Neural cell (in vitro differentiated cells): ENCODE data around the gene TMEM231. TPM values are rescaled to one million over a fixed set of nuclear protein-coding genes. Genes with fewer than 3 reads are reported as not detected.
A peak's percentile ranks its signal among the peaks of the same experiment; 100 is the strongest.

ENCODE experiments used
- H2AFZ ChIP-seq: fragments of 200-600, 300-800 bp; sonication (generic), shearing (Covaris generic); 2 replicates; pipeline ENCODE4 v1.6.0; 2014; ENCODE audit warnings: low read depth, mild to moderate bottlenecking, antibody characterized with exemption, low read length, moderate library complexity
- H3F3A ChIP-seq: fragments of 200-600 bp; shearing (Covaris generic); 2 replicates; pipeline ENCODE4 v1.6.1; 2016; ENCODE audit warnings: mild to moderate bottlenecking, moderate library complexity, mixed read lengths, antibody characterized with exemption, low read length; ENCODE audit not compliant: insufficient read depth, poor library complexity, severe bottlenecking
- H3K27ac ChIP-seq: fragments of 200-600, 300-800 bp; sonication (generic), shearing (Covaris generic); 2 replicates; pipeline ENCODE4 v1.5.1; 2014; ENCODE audit warnings: mild to moderate bottlenecking, low read length, moderate library complexity
- H3K27me3 ChIP-seq: fragments of 300-800, 200-600 bp; sonication (generic), shearing (Covaris generic); 2 replicates; pipeline ENCODE4 v1.6.0; 2014; ENCODE audit warnings: mild to moderate bottlenecking, low read depth, low read length, moderate library complexity; ENCODE audit not compliant: insufficient read depth
- H3K36me3 ChIP-seq: fragments of 300-800, 200-600 bp; sonication (generic), shearing (Covaris generic); 2 replicates; pipeline ENCODE4 v1.5.1; 2014; ENCODE audit warnings: mild to moderate bottlenecking, antibody characterized with exemption, low read length, moderate library complexity; ENCODE audit not compliant: insufficient read depth
- H3K4me2 ChIP-seq: fragments of 300-800, 200-600 bp; sonication (generic), shearing (Covaris generic); 2 replicates; pipeline ENCODE4 v1.6.0; 2014; ENCODE audit warnings: mild to moderate bottlenecking, low read length
- H3K4me3 ChIP-seq: fragments of 300-800, 200-600 bp; sonication (generic), shearing (Covaris generic); 2 replicates; pipeline ENCODE4 v1.5.1; 2014; ENCODE audit warnings: mild to moderate bottlenecking, low read length, moderate library complexity
- H3K79me2 ChIP-seq: fragments of 200-600 bp; shearing (Covaris generic); replicated peaks from 2 replicates; pipeline ENCODE4 v1.6.0; 2014; ENCODE audit warnings: mild to moderate bottlenecking, low read length, moderate library complexity; ENCODE audit not compliant: insufficient read depth
- H3K9ac ChIP-seq: fragments of 300-800, 200-600 bp; sonication (generic), shearing (Covaris generic); 2 replicates; pipeline ENCODE4 v1.6.1; 2016; ENCODE audit warnings: mild to moderate bottlenecking, low read length, mixed read lengths
- H3K9me2 ChIP-seq: fragments of 200-600 bp; shearing (Covaris generic); 2 replicates; pipeline ENCODE4 v1.6.1; 2016; ENCODE audit warnings: mild to moderate bottlenecking, low read length, mixed read lengths; ENCODE audit not compliant: insufficient read depth
- H3K9me3 ChIP-seq: fragments of 200-600, 300-800 bp; sonication (generic), shearing (Covaris generic); 2 replicates; pipeline ENCODE4 v1.6.1; 2016; ENCODE audit warnings: mild to moderate bottlenecking, mixed run types, low read length, moderate library complexity, mixed read lengths
- H4K20me1 ChIP-seq: fragments of 200-600 bp; shearing (Covaris generic); 2 replicates; pipeline ENCODE4 v1.6.1; 2016; ENCODE audit warnings: mild to moderate bottlenecking, mixed run types; ENCODE audit not compliant: insufficient read depth
- EP300 ChIP-seq: fragments of 450-650 bp; conservative IDR thresholded peaks from 2 replicates; pipeline ENCODE4 v1.6.1; 2014; ENCODE audit warnings: antibody characterized with exemption, mild to moderate bottlenecking, moderate library complexity; ENCODE audit not compliant: poor library complexity, severe bottlenecking
- EZH2 ChIP-seq: fragments of 200-600, 300-800 bp; shearing (Covaris generic), sonication (generic); IDR thresholded peaks from 2 replicates; pipeline ENCODE4 v1.6.1; 2014; ENCODE audit warnings: antibody characterized with exemption, low read length, borderline replicate concordance, mild to moderate bottlenecking; ENCODE audit not compliant: insufficient read depth, poor library complexity, severe bottlenecking
- MXI1 ChIP-seq: fragments of 450-650 bp; conservative IDR thresholded peaks from 2 replicates; pipeline ENCODE4 v1.6.1; 2014; ENCODE audit warnings: antibody characterized with exemption, mild to moderate bottlenecking; ENCODE audit not compliant: poor library complexity, severe bottlenecking
- POLR2AphosphoS5 ChIP-seq: IDR thresholded peaks from 2 replicates; pipeline ENCODE4 v1.6.1; 2012
- RAD21 ChIP-seq: fragments of 450-650 bp; conservative IDR thresholded peaks from 2 replicates; pipeline ENCODE4 v1.6.1; 2014; ENCODE audit warnings: antibody characterized with exemption, mild to moderate bottlenecking, moderate library complexity
- REST ChIP-seq: IDR thresholded peaks from 2 replicates; pipeline ENCODE4 v1.6.1; 2012; ENCODE audit warnings: borderline replicate concordance
- SMC3 ChIP-seq: fragments of 450-650 bp; conservative IDR thresholded peaks from 2 replicates; pipeline ENCODE4 v1.6.1; 2014; ENCODE audit warnings: antibody characterized with exemption, mild to moderate bottlenecking, moderate library complexity; ENCODE audit not compliant: poor library complexity
- TAF1 ChIP-seq: IDR thresholded peaks from 2 replicates; pipeline ENCODE4 v1.6.1; 2012; ENCODE audit warnings: low read depth
- polyA plus RNA-seq: library from polyadenylated mRNA; depleted of rRNA; stranded (reverse); fragments of >200 nt; gene quantifications from 2 replicates; pipeline ENCODE4 v1.2.3, GENCODE V29; 2014
- TF ChIP-seq, protein P1 (sequence below): fragments of 450-650 bp; IDR thresholded peaks from 2 replicates; pipeline ENCODE4 v1.5.1; 2014; ENCODE audit warnings: antibody characterized with exemption, mild to moderate bottlenecking, moderate library complexity; ENCODE audit not compliant: poor library complexity, severe bottlenecking

TMEM231 gene
- polyA plus RNA-seq, 1 donor from 2014 or later: 19.6 TPM

DNA sequence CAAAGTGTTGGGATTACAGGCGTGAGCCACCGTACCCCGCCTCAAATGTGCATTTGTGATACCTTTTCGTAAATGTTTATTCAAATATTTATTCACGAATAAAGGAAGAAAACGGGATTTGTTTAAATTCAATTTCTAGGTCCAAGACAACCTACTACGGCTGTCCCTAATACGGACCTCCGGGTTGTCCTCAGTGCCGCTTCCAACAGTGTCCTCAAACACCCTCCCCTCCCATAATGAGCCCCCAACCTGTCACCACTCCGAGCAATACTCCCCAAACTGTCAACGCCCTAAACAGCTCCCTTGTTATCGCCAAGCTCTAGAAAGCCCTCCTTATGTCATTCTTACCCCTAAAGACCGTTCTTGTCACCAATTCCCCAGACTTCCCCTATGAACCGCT lies 9.6 kb upstream of the TMEM231 start:
- H3K9me2 ChIP-seq: no peaks in the 10 kb centered on the region
- no peak for TF ChIP-seq POLR2AphosphoS5
- peaks cover 12% of the 10 kb centered on the region for H4K20me1 ChIP-seq
- peak overlapping the region; percentile 99 for H3K4me3 ChIP-seq
- peak overlapping the region; percentile 91 for H3K9ac ChIP-seq
- no peaks in the 10 kb centered on the region for H3K9me3 ChIP-seq
- H3K27me3 ChIP-seq: no peaks in the 10 kb centered on the region
- H3K4me2 ChIP-seq: peak overlapping the region; percentile 95
- peaks cover 18% of the 10 kb centered on the region for H3K79me2 ChIP-seq
- peaks cover 7% of the 10 kb centered on the region for H3K36me3 ChIP-seq
- peak overlapping the region; percentile 87 for H2AFZ ChIP-seq
- H3F3A ChIP-seq: no peaks in the 10 kb centered on the region
- peak overlapping the region; percentile 79 for H3K27ac ChIP-seq

- Histone ChIP-seq H3K27ac (no peak overlapping the region), H3K79me2 (no peaks in the 10 kb centered on the region), H3K4me3 (no peak overlapping the region), H3K9me2 (no peaks in the 10 kb centered on the region), H3F3A (no peaks in the 10 kb centered on the region), H2AFZ (no peak overlapping the region), H3K27me3 (no peaks in the 10 kb centered on the region), H3K36me3 (no peaks in the 10 kb centered on the region), H3K4me2 (no peak overlapping the region), H3K9ac (no peak overlapping the region), H3K9me3 (no peaks in the 10 kb centered on the region), H4K20me1 (no peaks in the 10 kb centered on the region)
- TF ChIP-seq TAF1 (no peak), RAD21 (no peak), POLR2AphosphoS5 (no peak), EP300 (no peak), EZH2 (no peak), SMC3 (no peak)
- TF ChIP-seq, protein P1, sequence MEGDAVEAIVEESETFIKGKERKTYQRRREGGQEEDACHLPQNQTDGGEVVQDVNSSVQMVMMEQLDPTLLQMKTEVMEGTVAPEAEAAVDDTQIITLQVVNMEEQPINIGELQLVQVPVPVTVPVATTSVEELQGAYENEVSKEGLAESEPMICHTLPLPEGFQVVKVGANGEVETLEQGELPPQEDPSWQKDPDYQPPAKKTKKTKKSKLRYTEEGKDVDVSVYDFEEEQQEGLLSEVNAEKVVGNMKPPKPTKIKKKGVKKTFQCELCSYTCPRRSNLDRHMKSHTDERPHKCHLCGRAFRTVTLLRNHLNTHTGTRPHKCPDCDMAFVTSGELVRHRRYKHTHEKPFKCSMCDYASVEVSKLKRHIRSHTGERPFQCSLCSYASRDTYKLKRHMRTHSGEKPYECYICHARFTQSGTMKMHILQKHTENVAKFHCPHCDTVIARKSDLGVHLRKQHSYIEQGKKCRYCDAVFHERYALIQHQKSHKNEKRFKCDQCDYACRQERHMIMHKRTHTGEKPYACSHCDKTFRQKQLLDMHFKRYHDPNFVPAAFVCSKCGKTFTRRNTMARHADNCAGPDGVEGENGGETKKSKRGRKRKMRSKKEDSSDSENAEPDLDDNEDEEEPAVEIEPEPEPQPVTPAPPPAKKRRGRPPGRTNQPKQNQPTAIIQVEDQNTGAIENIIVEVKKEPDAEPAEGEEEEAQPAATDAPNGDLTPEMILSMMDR: no peak
Measured at GRCh38 chr16:75559564-75560372, 3.7 kb upstream of the TMEM231 start.

DNA sequence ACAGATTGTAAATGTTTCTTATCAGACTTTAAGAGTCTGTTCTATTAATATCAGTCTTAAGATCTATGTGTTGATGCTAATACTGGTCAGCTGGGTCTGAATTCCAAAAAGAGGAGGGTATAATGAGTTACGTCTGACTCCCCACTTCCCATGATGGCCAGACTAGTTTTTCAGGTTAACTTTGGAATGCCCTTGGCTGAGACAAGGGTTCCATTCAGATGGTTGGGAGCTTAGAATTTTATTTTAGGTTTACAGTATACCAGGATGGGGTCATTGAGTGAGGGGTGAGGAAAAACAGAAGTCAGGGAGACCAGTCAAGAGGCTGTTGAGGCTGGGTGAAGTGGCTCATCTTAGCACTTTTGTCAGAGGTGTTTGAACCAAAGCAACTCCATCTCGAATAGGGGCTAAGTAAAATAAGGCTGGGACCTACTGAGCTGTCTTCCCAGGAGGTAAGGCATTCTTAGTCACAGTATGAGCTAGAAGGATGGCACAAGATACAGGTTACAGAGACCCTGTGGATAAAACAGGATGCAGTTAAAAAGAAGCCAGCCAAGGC lies 2.9 kb upstream of the TMEM231 start:
- no peak overlapping the region for H3K9ac ChIP-seq
- no peaks in the 10 kb centered on the region for H3K9me2 ChIP-seq
- H4K20me1 ChIP-seq: no peaks in the 10 kb centered on the region
- no peaks in the 10 kb centered on the region for H3K9me3 ChIP-seq
- peaks cover 2% of the 10 kb centered on the region for H3K79me2 ChIP-seq
- no peaks in the 10 kb centered on the region for H3F3A ChIP-seq
- no peak overlapping the region for H2AFZ ChIP-seq
- H3K4me3 ChIP-seq: no peak overlapping the region
- H3K36me3 ChIP-seq: no peaks in the 10 kb centered on the region
- H3K27me3 ChIP-seq: no peaks in the 10 kb centered on the region
- H3K4me2 ChIP-seq: no peak overlapping the region
- no peak overlapping the region for H3K27ac ChIP-seq
- no peak for TF ChIP-seq POLR2AphosphoS5
- TF ChIP-seq REST: no peak
- no peak for TF ChIP-seq MXI1
- TF ChIP-seq EP300: no peak
- no peak for TF ChIP-seq TAF1
- TF ChIP-seq EZH2: no peak
- no peak for TF ChIP-seq RAD21
- TF ChIP-seq, protein P1: no peak
- no peak for TF ChIP-seq SMC3
